Epithelial cell of prostate (primary cell): Measurements from ENCODE around the gene AFG1L.
"Not testable (repeated sequence)": the region's sequence is repeated elsewhere in the genome, so short reads cannot be mapped to it uniquely, and the experiment has no call there.

Experiments
- DNase-seq: peaks from one replicate; pipeline ENCODE4 v3.0.0-alpha.2; 2011; ENCODE audit warnings: low read depth, low spot score
- H3K27ac ChIP-seq: fragments of 450-650 bp; 2 replicates; pipeline ENCODE4 v1.5.1; 2017; ENCODE audit warnings: mild to moderate bottlenecking

AFG1L gene

GRCh38 chr6:108403236-108403635 lies 108.4 kb downstream of the AFG1L start:
- no peak for DNase-seq
- no peak overlapping the region for H3K27ac ChIP-seq

GRCh38 chr6:108406943-108407342 lies 112.1 kb downstream of the AFG1L start:
- H3K27ac ChIP-seq, result no peak overlapping the region
- no peak for DNase-seq

- no peak for DNase-seq
- no peak overlapping the region for H3K27ac ChIP-seq
Measured at GRCh38 chr6:108407904-108408827, 113.3 kb downstream of the AFG1L start.

DNA sequence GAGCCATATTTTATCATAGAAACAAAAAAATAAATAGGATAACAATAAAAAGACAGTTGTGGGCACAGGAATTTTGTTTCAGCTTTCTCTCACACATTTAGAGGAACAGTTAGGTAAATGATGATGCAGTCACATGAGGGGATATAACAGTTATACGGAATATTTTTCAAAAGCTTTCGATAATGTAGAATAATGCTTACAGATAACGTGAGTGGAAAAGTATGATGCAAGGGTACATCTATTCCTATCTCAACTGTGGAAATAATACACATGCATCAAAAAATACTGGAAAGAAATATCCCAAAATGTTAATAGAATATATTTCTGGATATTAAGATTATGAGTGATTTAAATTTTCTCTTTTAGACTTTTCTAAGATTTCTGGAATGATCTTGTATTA lies 114.0 kb downstream of the AFG1L start:
- no peak overlapping the region for H3K27ac ChIP-seq
- DNase-seq, result no peak

GRCh38 chr6:108416047-108416833 lies 121.4 kb downstream of the AFG1L start:
- not testable (repeated sequence) for DNase-seq, H3K27ac ChIP-seq

DNA sequence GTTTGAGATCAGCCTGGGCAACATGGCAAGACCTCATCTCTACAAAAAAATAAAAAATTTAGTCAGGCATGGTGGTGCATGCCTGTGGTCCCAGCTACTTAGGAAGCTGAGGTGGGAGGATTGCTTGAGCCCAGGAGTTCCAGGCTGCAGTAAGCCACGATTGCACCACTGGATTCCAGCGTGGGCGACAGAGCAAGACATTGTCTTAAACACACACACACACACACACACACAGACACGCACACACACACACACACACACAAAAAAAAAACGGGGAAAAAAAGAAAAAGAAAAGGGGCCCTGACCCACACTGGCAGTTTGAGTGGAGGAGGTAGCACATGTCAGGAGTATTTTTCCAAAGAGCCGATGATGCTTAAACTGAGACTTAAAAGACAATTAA lies 122.2 kb downstream of the AFG1L start:
- DNase-seq, result no peak
- no peak overlapping the region for H3K27ac ChIP-seq

DNA sequence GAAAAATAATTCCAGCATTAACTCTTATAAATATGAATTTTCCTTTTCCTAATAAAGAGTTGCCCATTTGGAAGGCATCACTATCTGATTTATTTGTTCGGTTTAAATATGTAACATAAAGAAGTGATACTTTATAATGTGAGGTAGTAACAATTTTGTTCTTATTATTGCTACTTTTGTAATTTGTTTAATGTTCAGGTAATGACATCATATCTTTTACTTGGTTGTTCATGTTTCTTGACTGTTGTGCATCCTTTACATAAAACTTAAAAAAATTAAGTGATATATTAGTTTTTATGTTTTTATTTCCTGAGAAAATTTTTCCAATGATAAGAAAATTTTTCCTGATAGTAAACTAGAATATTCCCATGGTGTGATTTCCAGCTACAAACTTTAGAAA lies 124.6 kb downstream of the AFG1L start:
- no peak for DNase-seq
- no peak overlapping the region for H3K27ac ChIP-seq

GRCh38 chr6:108419934-108420609 lies 125.2 kb downstream of the AFG1L start:
- no peak for DNase-seq
- no peak overlapping the region for H3K27ac ChIP-seq

DNA sequence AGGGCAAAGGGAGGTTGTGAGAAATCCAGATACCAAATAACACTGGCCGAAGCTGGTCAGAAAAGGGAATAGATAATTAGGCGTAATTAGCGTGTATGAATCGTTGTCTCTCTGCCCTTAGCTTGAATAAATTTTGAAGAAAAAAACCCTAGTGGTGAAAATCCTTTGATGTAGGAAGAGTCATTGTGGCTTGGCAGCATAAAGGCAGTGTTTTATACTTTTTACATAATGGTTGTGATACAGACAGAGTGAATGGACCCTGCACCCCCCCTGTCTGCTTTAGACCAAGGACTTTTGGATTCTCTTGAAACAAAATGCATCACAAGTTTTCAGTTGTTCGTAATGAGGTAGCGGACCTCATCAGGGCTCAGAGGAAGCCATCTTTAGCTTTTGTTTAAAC lies 126.5 kb downstream of the AFG1L start:
- DNase-seq, result no peak
- no peak overlapping the region for H3K27ac ChIP-seq

- DNase-seq, result no peak
- no peak overlapping the region for H3K27ac ChIP-seq
Measured at GRCh38 chr6:108423982-108424705, 129.3 kb downstream of the AFG1L start.

DNA sequence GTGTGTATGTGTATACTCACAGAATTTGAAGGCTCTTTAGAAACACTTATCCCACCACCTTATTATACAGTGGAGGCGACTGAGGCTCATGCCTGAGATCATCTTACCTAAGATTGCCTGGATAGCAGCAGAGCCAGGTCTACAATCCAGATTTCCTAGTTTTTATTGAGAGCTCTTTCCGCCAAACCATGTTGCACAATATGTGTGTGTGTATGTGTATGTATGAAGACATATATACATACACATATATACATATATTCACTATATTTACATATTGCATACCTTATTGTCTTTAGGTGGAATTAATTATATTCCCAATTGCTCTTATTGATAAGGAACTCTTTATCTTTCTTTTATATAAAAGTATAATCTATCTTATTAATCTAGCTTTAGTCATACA lies 130.6 kb downstream of the AFG1L start:
- no peak overlapping the region for H3K27ac ChIP-seq
- no peak for DNase-seq

DNA sequence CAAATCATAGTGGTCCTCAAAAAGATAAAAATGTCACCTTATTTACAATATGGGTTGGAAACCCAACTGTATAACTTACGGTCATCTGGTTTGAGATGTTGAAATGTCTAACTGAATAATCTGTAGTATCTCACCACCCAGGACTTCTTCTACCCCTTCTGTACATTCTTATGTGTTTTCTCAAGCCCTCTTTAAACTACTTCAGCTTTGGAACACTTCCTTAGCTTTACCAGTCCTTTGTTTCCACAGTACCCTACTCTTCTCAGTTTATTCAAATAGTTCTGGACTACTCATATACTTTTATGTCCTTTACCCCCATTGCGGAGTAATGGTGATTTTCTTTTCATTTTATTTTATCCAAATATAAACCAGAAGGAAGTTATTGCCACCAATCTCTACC lies 137.3 kb downstream of the AFG1L start:
- no peak for DNase-seq
- H3K27ac ChIP-seq, result no peak overlapping the region

DNA sequence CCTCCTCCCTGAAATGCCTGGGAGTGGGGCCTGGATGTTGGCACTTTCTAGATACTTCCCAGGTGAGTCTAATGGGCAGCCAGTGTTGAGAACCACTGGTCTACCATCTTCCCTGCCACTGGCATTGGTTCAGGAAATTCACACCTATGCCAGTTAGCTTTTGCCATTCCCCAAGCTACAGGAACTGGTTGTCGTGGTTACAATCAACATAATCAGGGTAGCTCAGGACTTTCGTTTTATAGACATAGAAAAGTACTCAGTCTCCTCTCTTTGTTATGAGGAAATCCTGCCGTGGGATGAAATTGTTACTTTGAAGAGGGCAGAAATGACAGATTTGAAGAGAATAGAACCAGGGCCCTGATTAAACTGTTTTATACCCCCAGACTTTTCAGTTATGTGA lies 137.9 kb downstream of the AFG1L start:
- no peak for DNase-seq
- H3K27ac ChIP-seq, result no peak overlapping the region

GRCh38 chr6:108434222-108434621 lies 139.4 kb downstream of the AFG1L start:
- H3K27ac ChIP-seq, result no peak overlapping the region
- no peak for DNase-seq

GRCh38 chr6:108435391-108435790 lies 140.5 kb downstream of the AFG1L start:
- no peak for DNase-seq
- H3K27ac ChIP-seq, result no peak overlapping the region

- no peak overlapping the region for H3K27ac ChIP-seq
- no peak for DNase-seq
Measured at GRCh38 chr6:108436771-108437170, 141.9 kb downstream of the AFG1L start.

GRCh38 chr6:108437821-108438220 lies 143.0 kb downstream of the AFG1L start:
- no peak for DNase-seq
- H3K27ac ChIP-seq, result no peak overlapping the region

DNA sequence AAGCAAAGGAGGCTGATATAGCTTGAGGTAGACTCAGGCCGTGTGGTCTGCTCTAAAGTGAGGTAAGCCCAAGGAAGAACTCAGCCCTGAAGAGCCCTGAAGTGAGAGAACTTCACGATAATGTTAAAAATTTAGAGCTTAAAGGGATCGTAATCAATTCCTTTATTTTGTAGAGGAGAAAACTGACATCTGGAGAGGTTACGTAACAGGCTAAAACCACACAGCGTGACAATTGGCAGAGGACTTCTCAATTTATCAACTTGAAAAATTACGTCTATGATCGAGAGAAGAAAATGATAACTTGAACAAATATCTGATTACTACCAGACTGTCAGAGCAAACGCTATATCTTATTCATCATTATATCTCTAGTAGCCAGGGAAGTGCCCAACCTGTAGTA lies 144.1 kb downstream of the AFG1L start:
- H3K27ac ChIP-seq, result no peak overlapping the region
- no peak for DNase-seq

DNA sequence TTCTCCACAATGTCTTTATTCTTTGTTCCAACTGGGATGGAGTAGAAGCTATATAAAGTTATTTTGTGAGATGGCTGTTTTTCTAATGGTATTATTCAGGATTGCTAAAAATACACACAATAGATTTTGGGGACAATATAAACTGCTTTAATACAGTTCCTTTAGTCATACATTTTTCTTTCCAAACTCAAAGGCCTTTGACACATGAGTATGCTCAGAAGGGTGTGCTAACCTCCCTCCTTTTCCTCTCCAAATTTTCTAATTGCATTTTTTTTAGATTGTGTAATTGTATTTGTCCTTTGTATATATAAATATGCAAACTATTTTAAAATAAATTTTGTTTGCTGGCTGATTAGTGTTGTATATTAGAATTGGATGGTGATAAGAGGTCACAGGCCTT lies 146.3 kb downstream of the AFG1L start:
- no peak for DNase-seq

More for the DNA sequence above, 146.3 kb downstream of the AFG1L start:
- H3K27ac ChIP-seq, result no peak overlapping the region
